Prostate gland (tissue), 2 donors: ENCODE data around the gene POLR2M. TPM values are rescaled to one million over a fixed set of nuclear protein-coding genes. Genes with fewer than 3 reads are reported as not detected.

Source experiments
- DNase-seq: peaks from one replicate; pipeline ENCODE4 v3.0.0-alpha.2; 2019; ENCODE audit warnings: low spot score
- H3K27ac ChIP-seq, 2 donors: fragments of 200-600 bp; sonication (generic); 2 replicates each; pipeline ENCODE4 v1.5.1; 2017 to 2019
- H3K27me3 ChIP-seq: fragments of 200-600 bp; sonication (generic); replicated peaks from 2 replicates; pipeline ENCODE4 v1.5.1; 2019; ENCODE audit not compliant: insufficient read depth
- H3K36me3 ChIP-seq, 2 donors: fragments of 200-600 bp; sonication (generic); 1 replicate in 1 of 2; 2 replicates in 1 of 2; pipeline versions ENCODE4 v1.5.1 to v1.8.1; 2017 to 2019
- H3K4me1 ChIP-seq: fragments of 200-600 bp; sonication (generic); replicated peaks from 2 replicates; pipeline ENCODE4 v1.5.1; 2019
- H3K4me3 ChIP-seq, 2 donors: fragments of 200-600 bp; sonication (generic); 2 replicates each; pipeline ENCODE4 v1.5.1; 2017 to 2019
- H3K9me3 ChIP-seq: fragments of 200-600 bp; sonication (generic); 2 replicates; pipeline ENCODE4 v1.5.1; 2017
- POLR2A ChIP-seq: fragments of 450-650 bp; IDR thresholded peaks from one replicate; pipeline ENCODE4 v1.6.1; 2016; ENCODE audit warnings: antibody characterized with exemption, mild to moderate bottlenecking
- POLR2AphosphoS5 ChIP-seq: sonication (generic); formaldehyde crosslinking; IDR thresholded peaks from one replicate; pipeline ENCODE4 v1.6.1; 2017; ENCODE audit warnings: antibody characterized with exemption
- WGBS: methylation state at CpG from one replicate; pipeline ENCODE4 v1.1.5; 2018; 5-methylcytosine and 5-hydroxymethylcytosine counted together
- intact Hi-C: fragments of 100-400 bp; cut with DNase I; formaldehyde crosslinking; loops from one replicate; pipeline ENCODE4 v1.14.2; 2022
- total RNA-seq, 2 donors: library from RNA; depleted of rRNA; stranded (reverse); fragments of >200 nt; gene quantifications; one replicate each; pipeline ENCODE4 v1.1.0, GENCODE V29; 2016
- TF ChIP-seq, protein P1 (sequence below), 4 experiments: fragments of 200-600 bp in 2 of 4; fragments of 450-650 bp in 2 of 4; sonication (generic) in 2 of 4; IDR thresholded peaks; 1 replicate in 3 of 4; 2 replicates in 1 of 4; pipeline ENCODE4 v1.5.1; 2016 to 2019; ENCODE audit warnings: antibody characterized with exemption in 4 of 4, mild to moderate bottlenecking in 2 of 4, moderate library complexity in 2 of 4

The POLR2M gene
- total RNA-seq, 2 donors from 2014 or later = 148 to 172 TPM

DNA sequence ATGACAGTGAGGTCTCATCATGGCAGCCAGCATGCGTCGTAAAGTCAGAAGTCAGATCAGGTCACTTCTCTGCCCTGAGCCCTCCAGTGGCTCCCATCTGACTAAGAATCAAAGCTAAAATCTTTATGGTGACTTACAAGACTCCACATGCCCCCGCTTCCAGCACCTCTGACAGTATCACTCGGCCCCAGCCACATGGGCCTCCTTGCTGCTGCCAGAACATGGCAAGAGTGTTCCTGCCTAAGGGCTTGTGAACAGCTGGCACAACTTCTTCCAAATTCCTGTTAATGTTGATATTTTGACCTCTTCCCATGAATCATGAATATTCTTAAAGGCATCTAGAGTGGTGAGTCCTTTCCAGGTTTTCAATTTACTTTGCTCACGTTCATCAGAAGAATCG is 20.5 kb downstream of the POLR2M start:
- intact Hi-C loops = no loop called here
- H3K27me3 ChIP-seq = no peaks in the 10 kb centered on the region
- H3K4me3 ChIP-seq = no peak overlapping the region
- no peaks in the 10 kb centered on the region for H3K36me3 ChIP-seq
- no peaks in the 10 kb centered on the region for H3K9me3 ChIP-seq
- peak; percentile 83 for DNase-seq
- H3K4me1 ChIP-seq = no peaks in the 10 kb centered on the region
- H3K27ac ChIP-seq = no peak overlapping the region
- TF ChIP-seq POLR2AphosphoS5 = peak; percentile 86
- TF ChIP-seq POLR2A = no peak
- TF ChIP-seq, protein P1, sequence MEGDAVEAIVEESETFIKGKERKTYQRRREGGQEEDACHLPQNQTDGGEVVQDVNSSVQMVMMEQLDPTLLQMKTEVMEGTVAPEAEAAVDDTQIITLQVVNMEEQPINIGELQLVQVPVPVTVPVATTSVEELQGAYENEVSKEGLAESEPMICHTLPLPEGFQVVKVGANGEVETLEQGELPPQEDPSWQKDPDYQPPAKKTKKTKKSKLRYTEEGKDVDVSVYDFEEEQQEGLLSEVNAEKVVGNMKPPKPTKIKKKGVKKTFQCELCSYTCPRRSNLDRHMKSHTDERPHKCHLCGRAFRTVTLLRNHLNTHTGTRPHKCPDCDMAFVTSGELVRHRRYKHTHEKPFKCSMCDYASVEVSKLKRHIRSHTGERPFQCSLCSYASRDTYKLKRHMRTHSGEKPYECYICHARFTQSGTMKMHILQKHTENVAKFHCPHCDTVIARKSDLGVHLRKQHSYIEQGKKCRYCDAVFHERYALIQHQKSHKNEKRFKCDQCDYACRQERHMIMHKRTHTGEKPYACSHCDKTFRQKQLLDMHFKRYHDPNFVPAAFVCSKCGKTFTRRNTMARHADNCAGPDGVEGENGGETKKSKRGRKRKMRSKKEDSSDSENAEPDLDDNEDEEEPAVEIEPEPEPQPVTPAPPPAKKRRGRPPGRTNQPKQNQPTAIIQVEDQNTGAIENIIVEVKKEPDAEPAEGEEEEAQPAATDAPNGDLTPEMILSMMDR (IDR thresholded peaks at IDR 0.05) = no peak
- 47% methylated on average over 6 of the region's 6 CpGs for WGBS

- 94% methylated on average over 8 of the region's 8 CpGs for WGBS
- DNase-seq = no peak
- no peak overlapping the region for H3K4me3 ChIP-seq
- TF ChIP-seq, protein P1 (IDR thresholded peaks at IDR 0.05) = no peak
- TF ChIP-seq POLR2A (no peak), POLR2AphosphoS5 (no peak)
- no peaks in the 10 kb centered on the region for H3K27me3 ChIP-seq
- no peaks in the 10 kb centered on the region for H3K36me3 ChIP-seq
- H3K27ac ChIP-seq = no peak overlapping the region
- intact Hi-C loops = no loop called here
- no peaks in the 10 kb centered on the region for H3K9me3 ChIP-seq
- no peaks in the 10 kb centered on the region for H3K4me1 ChIP-seq
Measured at GRCh38 chr15:57728436-57728835, 21.9 kb downstream of the POLR2M start.

- no peaks in the 10 kb centered on the region for H3K36me3 ChIP-seq
- H3K9me3 ChIP-seq = no peaks in the 10 kb centered on the region
- H3K4me1 ChIP-seq = no peaks in the 10 kb centered on the region
- no peaks in the 10 kb centered on the region for H3K27me3 ChIP-seq
- intact Hi-C loops = no loop called here
- no peak overlapping the region for H3K27ac ChIP-seq
- 81% methylated on average over 5 of the region's 5 CpGs for WGBS
- TF ChIP-seq, protein P1 (IDR thresholded peaks at IDR 0.05) = no peak
- TF ChIP-seq POLR2AphosphoS5 (no peak), POLR2A (no peak)
- no peak for DNase-seq
- no peak overlapping the region for H3K4me3 ChIP-seq
Measured at GRCh38 chr15:57730876-57731275, 24.4 kb downstream of the POLR2M start.

DNA sequence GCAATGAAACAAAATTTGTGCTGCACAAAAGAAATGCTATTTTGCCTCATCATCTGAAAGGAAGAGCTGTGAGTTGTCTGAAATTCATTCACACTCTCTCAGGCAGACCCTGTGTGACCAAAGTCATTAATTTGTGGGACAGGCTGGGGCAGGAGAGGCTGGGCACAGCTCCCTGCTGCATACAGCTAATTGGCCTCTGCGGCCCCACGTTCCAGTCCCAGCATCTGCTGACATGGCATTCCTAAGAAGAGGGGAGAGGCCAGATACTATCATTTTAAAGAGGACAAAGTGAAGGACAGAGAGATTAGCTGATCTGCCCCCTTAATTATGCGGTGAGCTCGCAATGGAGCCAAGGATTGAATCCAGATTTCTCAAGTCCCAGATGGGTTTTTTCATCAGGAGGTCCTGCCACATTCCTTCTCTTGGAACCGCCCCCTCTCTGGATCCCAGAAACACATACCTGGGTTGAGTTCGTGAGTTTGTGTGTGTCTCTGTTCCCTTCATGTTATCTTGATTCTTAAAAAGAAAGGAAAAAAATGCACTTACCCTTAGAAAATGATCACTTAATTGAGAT is 25.1 kb downstream of the POLR2M start:
- TF ChIP-seq, protein P1 (IDR thresholded peaks at IDR 0.05) = no peak
- no peak for TF ChIP-seq POLR2AphosphoS5
- no peak for TF ChIP-seq POLR2A
- no peak overlapping the region for H3K27ac ChIP-seq
- 19% methylated on average over 6 of the region's 6 CpGs for WGBS
- no peak overlapping the region for H3K4me3 ChIP-seq
- no peaks in the 10 kb centered on the region for H3K27me3 ChIP-seq
- intact Hi-C loops = no loop called here
- no peaks in the 10 kb centered on the region for H3K9me3 ChIP-seq
- H3K4me1 ChIP-seq = no peaks in the 10 kb centered on the region
- H3K36me3 ChIP-seq = no peaks in the 10 kb centered on the region
- peak; percentile 17 for DNase-seq

- Histone ChIP-seq H3K4me3 (no peak overlapping the region), H3K36me3 (no peaks in the 10 kb centered on the region), H3K9me3 (no peaks in the 10 kb centered on the region), H3K4me1 (no peaks in the 10 kb centered on the region), H3K27ac (no peak overlapping the region), H3K27me3 (no peaks in the 10 kb centered on the region)
- DNase-seq = peak; percentile 31
- WGBS = 57% methylated on average over 12 of the region's 12 CpGs
- TF ChIP-seq, protein P1 (IDR thresholded peaks at IDR 0.05) = peak; percentile 42 to 67 (median 53)
- no peak for TF ChIP-seq POLR2AphosphoS5
- intact Hi-C loops = no loop called here
Measured at GRCh38 chr15:57732526-57733331, 26.2 kb downstream of the POLR2M start.
